Stomach (tissue), 9 donors: ENCODE measurements around the gene PRR5. TPM values are rescaled to one million over a fixed set of nuclear protein-coding genes. Genes with fewer than 3 reads are reported as not detected.

Experiments used
- DNase-seq, 2 donors: peaks; one replicate each; pipeline versions ENCODE4 v3.0.0 to v3.0.0-alpha.2; 2013 to 2019
- H3K27ac ChIP-seq, 5 donors: fragments of 200-600 bp in 4 of 5; sonication (generic) in 4 of 5; one replicate each; pipeline ENCODE4 v1.5.1; 2013 to 2019; ENCODE audit warnings: mild to moderate bottlenecking in 1 of 5, moderate library complexity in 1 of 5
- H3K27me3 ChIP-seq, 3 donors: fragments of 200-600 bp; sonication (generic); one replicate each; pipeline ENCODE4 v1.5.1; 2017 to 2019; ENCODE audit warnings: mixed run types in 1 of 3
- H3K36me3 ChIP-seq, 4 donors: fragments of 200-600 bp; sonication (generic); 1 replicate in 3 of 4; 2 replicates in 1 of 4; pipeline ENCODE4 v1.5.1; 2016 to 2019
- H3K4me1 ChIP-seq, 4 donors: fragments of 200-600 bp; sonication (generic); one replicate each; pipeline ENCODE4 v1.5.1; 2016 to 2019
- H3K4me3 ChIP-seq, 4 donors: fragments of 200-600 bp; sonication (generic) in 3 of 4; one replicate each; pipeline ENCODE4 v1.5.1; 2016 to 2019; ENCODE audit warnings: mild to moderate bottlenecking in 1 of 4
- H3K9me3 ChIP-seq, 4 donors: fragments of 200-600 bp; sonication (generic); one replicate each; pipeline ENCODE4 v1.5.1; 2016 to 2019
- CTCF ChIP-seq, 7 experiments: fragments of 450-650 bp in 4 of 7; fragments of 200-600 bp in 3 of 7; sonication (generic) in 3 of 7; IDR thresholded peaks; one replicate each; pipeline ENCODE4 v1.5.1; 2016 to 2019; ENCODE audit warnings: antibody characterized with exemption in 7 of 7, control low read depth in 2 of 7, mild to moderate bottlenecking in 1 of 7
- EP300 ChIP-seq: sonication (generic); formaldehyde crosslinking; IDR thresholded peaks from one replicate; pipeline ENCODE4 v1.6.1; 2017; ENCODE audit warnings: antibody characterized with exemption
- POLR2A ChIP-seq, 4 donors: fragments of 450-650 bp; IDR thresholded peaks; one replicate each; pipeline ENCODE4 v1.6.1; 2016; ENCODE audit warnings: antibody characterized with exemption in 4 of 4, control low read depth in 2 of 4, mild to moderate bottlenecking in 1 of 4, moderate library complexity in 1 of 4
- POLR2AphosphoS5 ChIP-seq, 3 donors: sonication (generic); formaldehyde crosslinking; IDR thresholded peaks; one replicate each; pipeline ENCODE4 v1.6.1; 2016; ENCODE audit warnings: antibody characterized with exemption in 3 of 3
- WGBS, 5 donors: extraction: QIAGEN DNeasy Blood & Tissue Kit in 3 of 5; methylation state at CpG; one replicate each; pipeline versions ENCODE4 v1.1.5 to v1.1.7; 2013 to 2018; 5-methylcytosine and 5-hydroxymethylcytosine counted together
- intact Hi-C: fragments of 100-400 bp; cut with DNase I; formaldehyde crosslinking; loops from one replicate; pipeline ENCODE4 v1.15.1; 2023; ENCODE audit warnings: low total_unique reads
- polyA plus RNA-seq, 3 donors: library from polyadenylated mRNA; stranded (reverse); fragments of 200-250 nt; gene quantifications; one replicate each; pipeline ENCODE4 v1.2.3, GENCODE V29; 2013
- total RNA-seq, 5 donors: library from RNA; depleted of rRNA; stranded (reverse); fragments of >200 nt; gene quantifications; one replicate each; pipeline versions ENCODE4 v1.1.0 to v1.2.3, GENCODE V29; 2014 to 2016
- donor health status: healthy with polysubstance abuse.
- donor health status: Bipolar disorder and iron deficiency.
- donor health status: healthy.

Gene PRR5
- total and polyA plus RNA-seq, 8 donors, result 8.3 to 36.5 (median 17.9) TPM; not detected in 1

- peaks cover 0 to 5% (median 4%) of the 10 kb centered on the region in 4 donors for H3K36me3 ChIP-seq
- no peaks in the 10 kb centered on the region for H3K9me3 ChIP-seq
- intact Hi-C loops, result no loop called here
- no peaks in the 10 kb centered on the region for H3K27me3 ChIP-seq
- H3K4me3 ChIP-seq, result no peak overlapping the region
- H3K4me1 ChIP-seq, result peaks cover 11 to 22% (median 16%) of the 10 kb centered on the region in 4 donors
- peak overlapping the region in 3 of 5 donors; percentile 44 to 66 (median 56) for H3K27ac ChIP-seq
- WGBS, 5 donors, result 79 to 100% (median 82%) methylated on average over 2 to 12 of the region's 12 CpGs
- no peak for DNase-seq
- TF ChIP-seq CTCF (IDR thresholded peaks at IDR 0.05), result no peak
- TF ChIP-seq EP300, result no peak
- TF ChIP-seq POLR2A (IDR thresholded peaks at IDR 0.05), result no peak
- TF ChIP-seq POLR2AphosphoS5 (IDR thresholded peaks at IDR 0.05), result no peak
These were observed 7.9 kb downstream of the PRR5 start for GRCh38 chr22:44709881-44710392.

DNA sequence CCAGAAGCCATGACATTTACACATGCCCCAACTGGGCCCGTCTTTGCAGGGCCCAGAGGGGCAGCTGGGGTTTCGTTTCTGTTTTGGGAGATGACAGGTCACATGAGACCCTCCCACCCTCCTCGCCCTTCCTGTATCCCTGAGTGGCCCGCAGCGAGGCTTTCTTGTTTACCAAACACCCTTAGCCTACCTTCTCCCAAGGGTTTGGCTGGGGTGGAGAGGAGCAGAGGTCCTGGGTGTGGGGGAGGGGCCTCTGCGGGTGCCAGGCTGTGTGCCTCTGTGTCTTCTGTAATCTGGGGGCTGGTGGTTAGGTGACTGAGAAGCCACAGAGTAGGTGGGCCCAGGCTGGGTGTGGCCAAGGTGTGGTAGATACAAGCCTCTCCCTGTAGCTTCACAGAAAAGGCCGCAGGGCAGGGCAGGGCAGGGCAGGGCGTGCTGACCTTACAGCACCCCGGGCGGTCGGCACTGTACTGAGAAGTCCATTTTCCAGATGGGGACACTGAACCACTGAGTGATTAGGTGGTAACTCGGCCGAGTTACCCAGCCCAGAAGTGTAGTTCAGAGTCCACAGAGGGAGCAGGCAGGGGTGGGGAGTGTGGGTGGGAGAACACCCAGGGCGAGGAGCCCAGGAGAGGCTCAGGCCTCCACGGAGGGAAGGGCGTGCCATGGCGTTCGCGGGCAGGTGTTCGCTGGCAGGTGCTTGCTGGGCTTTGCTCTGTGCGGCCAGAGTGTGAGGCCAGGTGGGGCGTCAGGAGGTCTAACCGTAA lies 8.7 kb downstream of the PRR5 start:
- intact Hi-C loops, result no loop called here
- H3K27me3 ChIP-seq, result no peaks in the 10 kb centered on the region

DNA sequence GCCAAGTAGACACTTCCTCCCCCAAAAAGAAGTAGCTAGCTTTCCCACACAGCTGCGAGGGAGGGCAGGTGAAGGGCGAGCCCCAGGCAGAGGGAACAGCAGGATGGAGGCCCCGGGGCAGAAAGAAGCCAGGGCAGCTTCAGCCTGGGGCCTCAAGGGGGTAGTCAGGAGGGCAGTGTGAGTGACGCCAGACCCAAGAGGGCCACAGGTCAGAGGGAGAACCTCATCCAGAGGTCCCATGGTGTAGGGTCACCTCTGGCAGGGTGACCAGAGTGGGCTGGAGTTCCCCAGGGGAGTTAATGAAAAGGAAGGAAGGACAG lies 9.2 kb downstream of the PRR5 start:
- no peaks in the 10 kb centered on the region for H3K9me3 ChIP-seq
- WGBS, 5 donors, result 49 to 60% (median 58%) methylated on average over 4 of the region's 4 CpGs
- peaks cover 11 to 22% (median 16%) of the 10 kb centered on the region in 4 donors for H3K4me1 ChIP-seq
- peak in 1 of 2 donors; percentile 66 for DNase-seq
- TF ChIP-seq POLR2A (IDR thresholded peaks at IDR 0.05) (no peak), CTCF (IDR thresholded peaks at IDR 0.05) (no peak), EP300 (no peak), POLR2AphosphoS5 (IDR thresholded peaks at IDR 0.05) (no peak)
- H3K4me3 ChIP-seq, result no peak overlapping the region
- peak overlapping the region in 2 of 5 donors; percentile 1 to 66 for H3K27ac ChIP-seq
- no peaks in the 10 kb centered on the region for H3K27me3 ChIP-seq
- intact Hi-C loops, result no loop called here
- H3K36me3 ChIP-seq, result peaks cover 0 to 16% (median 15%) of the 10 kb centered on the region in 4 donors

More for the DNA sequence above, 8.7 kb downstream of the PRR5 start:
- no peak for TF ChIP-seq POLR2AphosphoS5 (IDR thresholded peaks at IDR 0.05)
- no peak for TF ChIP-seq CTCF (IDR thresholded peaks at IDR 0.05)
- TF ChIP-seq POLR2A (IDR thresholded peaks at IDR 0.05), result no peak
- no peak for TF ChIP-seq EP300
- 26 to 52% (median 34%) methylated on average over 19 to 23 of the region's 23 CpGs for WGBS, 5 donors
- no peaks in the 10 kb centered on the region for H3K9me3 ChIP-seq
- H3K27ac ChIP-seq, result peak overlapping the region in 4 of 5 donors; percentile 1 to 66 (median 50)
- peak; percentile 45 to 59 for DNase-seq
- H3K36me3 ChIP-seq, result peaks cover 0 to 11% (median 10%) of the 10 kb centered on the region in 4 donors
- peaks cover 11 to 22% (median 16%) of the 10 kb centered on the region in 4 donors for H3K4me1 ChIP-seq
- no peak overlapping the region for H3K4me3 ChIP-seq

DNA sequence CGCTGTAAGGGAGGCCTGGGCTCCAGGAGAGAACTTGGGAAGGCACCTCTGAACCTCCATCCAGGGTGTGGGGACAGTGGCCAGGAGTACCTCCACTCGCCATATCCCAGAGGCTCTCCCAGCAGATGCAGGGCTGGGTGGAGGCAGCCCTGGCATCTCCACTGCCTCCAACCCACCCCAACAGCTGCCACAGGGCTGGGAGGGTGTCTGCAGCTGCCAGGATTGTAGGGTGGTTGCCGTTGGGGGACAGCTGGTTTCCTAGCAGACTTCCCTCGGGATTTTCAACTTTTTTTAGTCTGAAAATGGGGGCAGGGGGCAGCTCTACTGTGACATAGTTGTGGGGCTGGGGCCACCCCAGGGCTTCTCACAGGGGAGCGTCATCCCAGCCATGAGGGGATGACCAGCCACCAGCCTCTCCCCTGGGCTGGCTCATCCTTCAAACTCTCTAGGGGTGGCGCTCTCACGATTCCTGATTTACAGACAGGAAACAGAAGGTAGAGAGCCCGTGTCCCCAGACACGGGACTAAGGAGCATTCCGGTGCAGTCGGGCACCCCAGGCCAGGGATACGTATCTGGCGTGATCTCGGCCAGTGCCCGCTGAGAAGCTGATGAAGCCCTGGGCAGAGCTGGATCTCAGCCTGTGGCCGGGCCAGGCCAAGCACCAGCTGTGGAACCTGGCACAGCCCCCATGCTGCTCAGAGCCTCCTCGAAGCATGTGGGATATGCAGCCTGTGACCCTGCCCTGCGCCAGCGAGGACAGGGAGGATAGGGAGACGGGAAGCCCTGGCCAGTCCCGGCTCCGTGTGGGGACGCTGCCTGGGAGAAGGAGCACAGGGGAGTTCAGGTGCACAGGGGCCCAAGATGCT lies 9.9 kb downstream of the PRR5 start:
- peak overlapping the region in 2 of 5 donors; percentile 1 to 66 for H3K27ac ChIP-seq
- intact Hi-C loops, result no loop called here

More for the DNA sequence above, 9.9 kb downstream of the PRR5 start:
- no peak overlapping the region for H3K4me3 ChIP-seq
- H3K9me3 ChIP-seq, result no peaks in the 10 kb centered on the region
- H3K36me3 ChIP-seq, result peaks cover 0 to 21% (median 18%) of the 10 kb centered on the region in 4 donors
- TF ChIP-seq CTCF (IDR thresholded peaks at IDR 0.05), result no peak
- TF ChIP-seq EP300, result no peak
- TF ChIP-seq POLR2AphosphoS5 (IDR thresholded peaks at IDR 0.05), result no peak
- no peak for TF ChIP-seq POLR2A (IDR thresholded peaks at IDR 0.05)
- no peak for DNase-seq
- 78 to 91% (median 84%) methylated on average over 16 to 23 of the region's 23 CpGs for WGBS, 5 donors
- peaks cover 11 to 22% (median 16%) of the 10 kb centered on the region in 4 donors for H3K4me1 ChIP-seq
- no peaks in the 10 kb centered on the region for H3K27me3 ChIP-seq
